DND-41 (cell line): Measurements from ENCODE around the gene ADAMTS9.

Source experiments
- CTCF ChIP-seq: IDR thresholded peaks from 2 replicates; pipeline ENCODE4 v1.5.1; 2012; ENCODE audit warnings: borderline replicate concordance, low read length, moderate library complexity, mild to moderate bottlenecking; ENCODE audit not compliant: poor library complexity, severe bottlenecking; ENCODE audit errors: extremely low read depth
- EZH2 ChIP-seq: IDR thresholded peaks from 3 replicates; pipeline ENCODE4 v1.6.1; 2012; ENCODE audit warnings: borderline replicate concordance, low read depth, mild to moderate bottlenecking, moderate library complexity, low read length, inconsistent platforms; ENCODE audit not compliant: severe bottlenecking

DNA sequence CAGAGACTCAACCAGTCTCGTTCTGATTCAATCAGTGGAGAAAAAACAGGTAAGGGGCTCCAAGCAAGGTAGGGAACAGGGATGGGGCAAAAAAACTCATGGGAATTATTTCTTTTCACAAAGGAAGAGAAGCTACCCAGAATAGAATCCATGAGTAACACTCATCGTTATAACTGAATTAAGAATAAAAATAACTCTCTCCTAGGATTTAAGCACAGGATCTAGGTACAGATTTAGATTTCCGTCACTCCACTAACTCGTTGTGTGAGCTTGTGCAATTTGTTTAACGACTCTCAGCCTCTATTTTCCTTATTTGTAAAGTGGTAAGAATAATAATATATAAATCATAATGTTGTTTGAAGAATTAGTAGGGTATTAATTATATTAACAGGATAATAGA lies 68.6 kb downstream of the ADAMTS9 start:
- no peak for TF ChIP-seq CTCF
- no peak for TF ChIP-seq EZH2
